GM18951 (cell line): ENCODE data around the gene TEAD2.

ENCODE experiments used
- POLR2A ChIP-seq: IDR thresholded peaks from 4 replicates; pipeline ENCODE4 v1.6.1; 2011; ENCODE audit warnings: mild to moderate bottlenecking; ENCODE audit not compliant: insufficient read length, insufficient read depth; ENCODE audit errors: extremely low read depth
- in situ Hi-C: fragments of 300-500 bp; cut with MboI; formaldehyde crosslinking; loops from one replicate; pipeline ENCODE4 v1.12.0; 2022; ENCODE audit warnings: low sequenced_read_pairs, mixed read lengths, inconsistent platforms; ENCODE audit not compliant: unreplicated experiment

Gene TEAD2

GRCh38 chr19:49362048-49362928, at the start of gene TEAD2:
TEAD2 (minus strand) TSS chr19:49362416; CDS start chr19:49360075, 2,341 bp downstream.
- in situ Hi-C loops, result no loop called here
- no peak for TF ChIP-seq POLR2A

GRCh38 chr19:49411681-49412326, 49.6 kb upstream of the TEAD2 start:
- in situ Hi-C loops, result no loop called here
- TF ChIP-seq POLR2A, result no peak

- in situ Hi-C loops, result no loop called here
- TF ChIP-seq POLR2A, result no peak
Measured at GRCh38 chr19:49409441-49410029, 47.3 kb upstream of the TEAD2 start.

- TF ChIP-seq POLR2A, result no peak
- in situ Hi-C loops, result no loop called here
Measured at GRCh38 chr19:49408816-49409440, 46.7 kb upstream of the TEAD2 start.

GRCh38 chr19:49407482-49408015, 45.3 kb upstream of the TEAD2 start:
- no peak for TF ChIP-seq POLR2A
- in situ Hi-C loops, result no loop called here

- no peak for TF ChIP-seq POLR2A
- in situ Hi-C loops, result no loop called here
Measured at GRCh38 chr19:49407079-49407478, 44.9 kb upstream of the TEAD2 start.

- in situ Hi-C loops, result no loop called here
Measured at GRCh38 chr19:49403404-49404187, 41.4 kb upstream of the TEAD2 start.

GRCh38 chr19:49400029-49400428, 37.8 kb upstream of the TEAD2 start:
- in situ Hi-C loops, result no loop called here
- TF ChIP-seq POLR2A, result no peak

More at GRCh38 chr19:49403404-49404187, 41.4 kb upstream of the TEAD2 start:
- no peak for TF ChIP-seq POLR2A

GRCh38 chr19:49398931-49399330, 36.7 kb upstream of the TEAD2 start:
- TF ChIP-seq POLR2A, result no peak
- in situ Hi-C loops, result loop anchor here (10.0 kb wide), 1 partner anchor 46 kb away; the partner anchor contains the start of gene SLC17A7

GRCh38 chr19:49398001-49398615, 35.9 kb upstream of the TEAD2 start:
- in situ Hi-C loops, result loop anchor here (10.0 kb wide), 1 partner anchor 47 kb away; the partner anchor contains the start of gene SLC17A7
- TF ChIP-seq POLR2A, result no peak

GRCh38 chr19:49396738-49397505, 34.7 kb upstream of the TEAD2 start:
- in situ Hi-C loops, result loop anchor here (10.0 kb wide), 1 partner anchor 48 kb away; the partner anchor contains the start of gene SLC17A7
- TF ChIP-seq POLR2A, result no peak
